KMS-11 (cell line): ENCODE measurements around the gene TYRP1.
"Not testable (repeated sequence)": the region's sequence is repeated elsewhere in the genome, so short reads cannot be mapped to it uniquely, and the experiment has no call there.

Source experiments
- H2AFZ ChIP-seq: fragments of 200-600 bp; sonication (generic); 2 replicates; pipeline ENCODE4 v1.6.1; 2016; ENCODE audit warnings: antibody characterized with exemption, mixed run types, low read depth
- H3K27ac ChIP-seq: fragments of 200-600 bp; sonication (generic); 2 replicates; pipeline ENCODE4 v1.6.1; 2016; ENCODE audit warnings: mild to moderate bottlenecking, mixed run types
- H3K27me3 ChIP-seq: fragments of 200-600 bp; sonication (generic); 2 replicates; pipeline ENCODE4 v1.6.1; 2017; ENCODE audit warnings: mild to moderate bottlenecking, low read depth, mixed run types, moderate library complexity; ENCODE audit not compliant: insufficient read depth
- H3K36me3 ChIP-seq: fragments of 200-600 bp; sonication (generic); 2 replicates; pipeline ENCODE4 v1.6.1; 2017; ENCODE audit warnings: mild to moderate bottlenecking, mixed run types; ENCODE audit not compliant: insufficient read depth
- H3K4me1 ChIP-seq: fragments of 200-600 bp; sonication (generic); 2 replicates; pipeline ENCODE4 v1.6.1; 2016; ENCODE audit warnings: mild to moderate bottlenecking, low read depth, mixed run types; ENCODE audit not compliant: poor library complexity, severe bottlenecking
- H3K4me2 ChIP-seq: fragments of 200-600 bp; sonication (generic); 2 replicates; pipeline ENCODE4 v1.7.0; 2016; ENCODE audit warnings: mild to moderate bottlenecking, mixed run types
- H3K4me3 ChIP-seq: fragments of 200-600 bp; sonication (generic); IDR thresholded peaks from 2 replicates; pipeline ENCODE4 v1.6.1; 2017; ENCODE audit warnings: low read depth, low read length, mixed read lengths; ENCODE audit not compliant: insufficient read depth
- H3K79me2 ChIP-seq: fragments of 200-600 bp; sonication (generic); 2 replicates; pipeline ENCODE4 v1.6.1; 2016; ENCODE audit warnings: low read depth, mixed run types; ENCODE audit not compliant: insufficient read depth
- H3K9ac ChIP-seq: fragments of 200-600 bp; sonication (generic); 2 replicates; pipeline ENCODE4 v1.6.1; 2016; ENCODE audit warnings: mild to moderate bottlenecking, mixed run types
- H4K20me1 ChIP-seq: fragments of 200-600 bp; sonication (generic); 2 replicates; pipeline ENCODE4 v1.6.1; 2016; ENCODE audit warnings: mild to moderate bottlenecking, mixed run types; ENCODE audit not compliant: insufficient read depth
- CTCF ChIP-seq: fragments of 200-600 bp; sonication (generic); conservative IDR thresholded peaks from 2 replicates; pipeline ENCODE4 v1.6.1; 2017; ENCODE audit warnings: low read depth, mild to moderate bottlenecking, antibody characterized with exemption, low read length, moderate library complexity, mixed read lengths

TYRP1 gene

GRCh38 chr9:12670006-12670405 is 23.2 kb upstream of the TYRP1 start:
- H3K4me2 ChIP-seq, result no peak overlapping the region
- no peaks in the 10 kb centered on the region for H3K36me3 ChIP-seq
- TF ChIP-seq CTCF, result no peak
- H3K79me2 ChIP-seq, result no peaks in the 10 kb centered on the region
- H3K27ac ChIP-seq, result no peak overlapping the region
- no peak overlapping the region for H2AFZ ChIP-seq
- no peaks in the 10 kb centered on the region for H3K27me3 ChIP-seq
- no peak overlapping the region for H3K4me3 ChIP-seq
- H3K9ac ChIP-seq, result no peak overlapping the region
- no peaks in the 10 kb centered on the region for H4K20me1 ChIP-seq
- H3K4me1 ChIP-seq, result no peaks in the 10 kb centered on the region

GRCh38 chr9:12674961-12675360 is 18.2 kb upstream of the TYRP1 start:
- H4K20me1 ChIP-seq, result no peaks in the 10 kb centered on the region
- no peaks in the 10 kb centered on the region for H3K79me2 ChIP-seq
- no peak overlapping the region for H3K9ac ChIP-seq
- no peak overlapping the region for H3K27ac ChIP-seq
- H3K27me3 ChIP-seq, result no peaks in the 10 kb centered on the region
- no peak for TF ChIP-seq CTCF
- no peaks in the 10 kb centered on the region for H3K4me1 ChIP-seq
- no peak overlapping the region for H3K4me3 ChIP-seq
- H3K36me3 ChIP-seq, result no peaks in the 10 kb centered on the region
- no peak overlapping the region for H2AFZ ChIP-seq
- H3K4me2 ChIP-seq, result no peak overlapping the region

GRCh38 chr9:12677462-12678126 is 15.6 kb upstream of the TYRP1 start:
- not testable (repeated sequence) for H3K36me3 ChIP-seq, H3K27me3 ChIP-seq, H3K4me3 ChIP-seq, H3K9ac ChIP-seq, H4K20me1 ChIP-seq, H3K4me2 ChIP-seq, H3K79me2 ChIP-seq, H3K4me1 ChIP-seq, H2AFZ ChIP-seq, H3K27ac ChIP-seq

- Histone ChIP-seq H3K27ac (no peak overlapping the region), H3K4me2 (no peak overlapping the region), H3K79me2 (no peaks in the 10 kb centered on the region), H3K4me3 (no peak overlapping the region), H3K4me1 (no peaks in the 10 kb centered on the region), H4K20me1 (no peaks in the 10 kb centered on the region), H3K27me3 (no peaks in the 10 kb centered on the region), H2AFZ (no peak overlapping the region), H3K36me3 (no peaks in the 10 kb centered on the region), H3K9ac (no peak overlapping the region)
- TF ChIP-seq CTCF, result no peak
Measured at GRCh38 chr9:12680341-12680740, 12.8 kb upstream of the TYRP1 start.

GRCh38 chr9:12680757-12681156 is 12.4 kb upstream of the TYRP1 start:
- H3K4me1 ChIP-seq, result no peaks in the 10 kb centered on the region
- no peak overlapping the region for H3K9ac ChIP-seq
- H3K4me2 ChIP-seq, result no peak overlapping the region
- no peak overlapping the region for H2AFZ ChIP-seq
- no peaks in the 10 kb centered on the region for H3K27me3 ChIP-seq
- no peak overlapping the region for H3K4me3 ChIP-seq
- H3K27ac ChIP-seq, result no peak overlapping the region
- no peaks in the 10 kb centered on the region for H3K79me2 ChIP-seq
- H4K20me1 ChIP-seq, result no peaks in the 10 kb centered on the region
- TF ChIP-seq CTCF, result no peak
- no peaks in the 10 kb centered on the region for H3K36me3 ChIP-seq
